Measurements from ENCODE around the gene MSTO1.
"Not testable (repeated sequence)": the region's sequence is repeated elsewhere in the genome, so short reads cannot be mapped to it uniquely, and the experiment has no call there.

The MSTO1 gene

DNA sequence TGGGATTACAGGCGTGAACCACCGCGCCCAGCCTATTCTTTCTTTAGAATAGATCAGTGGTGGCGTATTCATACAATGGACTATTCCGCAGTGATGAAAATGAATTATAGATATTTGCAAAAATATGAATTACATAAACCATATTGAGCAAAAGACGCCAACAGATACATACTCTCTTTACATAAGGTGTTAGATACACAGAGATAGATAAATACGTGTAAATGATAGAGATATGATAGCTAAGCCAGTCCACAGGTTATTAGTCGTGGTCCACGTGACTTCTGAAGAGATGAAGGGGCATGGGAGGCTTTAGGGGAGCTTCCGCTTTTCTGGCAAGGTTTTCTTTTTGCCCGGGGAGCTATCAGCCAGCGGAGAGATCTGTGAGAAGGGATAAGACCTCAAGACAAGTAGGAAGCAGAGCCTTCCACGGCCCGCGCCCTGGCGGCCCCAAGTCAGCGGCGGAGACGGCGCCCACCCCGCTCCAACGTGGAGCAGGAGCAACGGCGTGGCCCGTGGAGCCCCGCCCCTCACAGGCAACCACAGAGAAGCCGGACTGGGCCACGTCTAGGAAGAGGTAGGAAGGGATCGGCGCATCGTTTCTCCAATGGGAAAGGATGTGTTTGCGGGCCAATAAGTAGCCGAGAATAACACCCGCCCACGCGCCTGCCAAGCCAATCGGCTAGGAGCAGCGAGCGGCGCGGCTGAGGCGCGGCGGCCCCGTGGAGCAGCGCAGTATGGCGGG lies at the start of gene MSTO1:
Gene MSTO1, plus strand, starts transcription at position 704 of the 742 bp plus-strand sequence. Its CDS starts 31 bp downstream, at position 735.
- DNase-seq = peak; percentile 98 to 100

DNA sequence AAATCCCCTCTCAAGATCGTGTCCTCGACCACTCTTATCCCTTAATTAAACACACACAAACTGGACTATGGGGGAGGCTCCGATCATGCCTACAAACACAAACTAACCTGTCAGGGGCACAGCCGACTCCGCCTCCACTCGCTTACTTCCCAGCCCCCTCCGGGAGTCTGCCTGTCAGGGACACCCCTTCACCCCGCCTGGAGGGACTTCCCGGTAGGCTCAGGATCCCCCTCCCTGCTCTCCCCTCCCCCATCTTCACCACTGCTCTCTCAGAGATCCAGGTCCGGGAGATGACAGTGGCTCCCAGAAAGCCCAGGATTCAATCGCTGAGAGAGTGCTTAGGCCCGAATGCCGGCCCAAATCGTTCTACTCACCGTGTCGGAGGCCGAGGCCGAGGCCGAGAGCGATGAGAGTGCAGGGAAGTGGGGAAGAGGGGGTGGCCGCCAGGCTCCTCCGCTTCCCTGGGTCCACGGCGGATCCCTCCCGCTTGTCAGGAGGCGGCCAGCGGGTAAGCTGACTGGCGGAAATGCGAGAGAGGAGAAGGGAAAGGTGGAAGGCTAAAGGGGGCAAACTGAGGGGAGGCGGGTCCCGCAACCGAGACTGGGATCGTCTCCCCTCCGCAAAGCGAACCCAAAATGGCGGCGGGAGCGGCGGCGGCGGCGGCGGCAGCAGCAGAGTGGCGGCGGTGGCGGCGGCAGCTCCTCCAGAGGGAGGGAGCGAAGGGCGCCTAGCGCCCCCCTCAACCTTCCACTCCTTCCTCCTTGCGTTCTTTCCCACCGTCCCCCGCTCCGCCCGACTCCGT lies 48.0 kb upstream of the MSTO1 start:
- peak; percentile 61 to 62 for DNase-seq

DNA sequence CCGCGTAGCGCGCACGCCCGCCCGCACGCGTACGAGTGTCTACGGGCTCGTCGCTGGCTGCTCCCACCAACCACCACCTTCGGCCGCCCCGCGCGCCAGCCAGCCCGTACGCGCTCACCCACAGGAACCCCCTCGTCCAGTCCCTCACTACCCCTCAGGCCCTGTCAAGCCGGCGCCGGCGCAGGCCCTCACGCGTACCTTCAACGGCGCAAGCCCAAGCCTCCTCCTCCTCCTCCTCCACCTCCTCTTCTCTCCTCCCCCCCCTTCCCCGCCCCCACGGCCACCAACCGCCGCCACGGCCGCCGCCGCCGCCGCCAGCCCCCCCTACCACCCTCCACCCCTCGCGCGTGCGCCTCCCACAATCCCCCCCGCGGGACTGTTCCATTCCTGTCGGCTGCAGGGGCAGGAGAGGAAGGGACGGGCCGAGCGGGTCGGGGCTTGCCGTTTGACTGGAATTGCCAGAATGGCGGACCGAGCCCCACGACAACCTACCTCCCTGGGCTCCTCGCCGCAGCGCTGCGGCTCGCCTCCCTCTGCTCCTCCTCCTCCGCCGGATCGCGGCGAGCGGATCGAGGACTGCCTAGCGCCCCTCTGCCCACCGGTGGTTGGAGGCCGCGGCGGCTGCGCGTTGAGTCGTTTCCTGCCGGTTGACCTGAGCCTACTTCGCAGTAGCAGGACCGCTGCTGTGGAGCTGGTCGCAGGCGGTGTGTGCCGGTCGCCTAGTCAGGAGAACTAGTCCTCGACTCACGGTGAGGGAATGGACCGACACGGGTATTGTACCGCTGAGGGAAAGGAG lies 47.2 kb upstream of the MSTO1 start, which contains the start of gene ASH1L:
Gene ASH1L, minus strand, starts transcription at position 223 of the 796 bp plus-strand sequence. CDS start 41,284 bp downstream, outside the sequence.
- DNase-seq = peak; percentile 96

DNA sequence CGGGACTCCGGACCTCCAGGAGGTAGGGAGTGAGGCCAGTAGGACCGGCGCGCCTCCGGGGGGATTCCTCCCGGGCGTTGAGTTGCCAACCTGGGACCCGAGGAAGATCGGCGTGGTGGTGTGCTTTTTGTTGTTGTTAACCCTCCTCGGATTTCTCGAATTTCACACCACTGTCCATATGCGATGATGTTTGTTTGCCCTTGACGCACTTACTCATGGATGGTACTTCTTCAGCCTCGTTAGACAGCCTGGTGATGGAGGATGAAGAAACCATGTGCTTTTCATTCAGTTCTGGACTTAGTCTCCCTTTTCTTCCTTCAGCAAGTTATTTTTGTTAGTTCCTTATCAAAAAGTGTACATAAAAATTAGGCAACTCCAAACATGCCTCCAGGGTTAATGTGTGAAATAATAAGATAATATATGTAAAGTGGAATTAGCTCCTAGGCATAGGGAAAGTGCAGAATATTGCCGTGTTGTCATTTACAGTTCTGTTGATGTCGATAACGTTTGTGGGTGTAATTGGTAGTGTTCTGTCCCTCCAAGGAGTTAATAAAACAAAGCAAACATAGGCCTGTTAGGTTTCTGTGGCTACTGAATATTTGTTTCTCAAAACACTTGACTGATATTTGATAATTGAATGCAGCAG lies 46.5 kb upstream of the MSTO1 start:
- DNase-seq = not testable (repeated sequence)

DNA sequence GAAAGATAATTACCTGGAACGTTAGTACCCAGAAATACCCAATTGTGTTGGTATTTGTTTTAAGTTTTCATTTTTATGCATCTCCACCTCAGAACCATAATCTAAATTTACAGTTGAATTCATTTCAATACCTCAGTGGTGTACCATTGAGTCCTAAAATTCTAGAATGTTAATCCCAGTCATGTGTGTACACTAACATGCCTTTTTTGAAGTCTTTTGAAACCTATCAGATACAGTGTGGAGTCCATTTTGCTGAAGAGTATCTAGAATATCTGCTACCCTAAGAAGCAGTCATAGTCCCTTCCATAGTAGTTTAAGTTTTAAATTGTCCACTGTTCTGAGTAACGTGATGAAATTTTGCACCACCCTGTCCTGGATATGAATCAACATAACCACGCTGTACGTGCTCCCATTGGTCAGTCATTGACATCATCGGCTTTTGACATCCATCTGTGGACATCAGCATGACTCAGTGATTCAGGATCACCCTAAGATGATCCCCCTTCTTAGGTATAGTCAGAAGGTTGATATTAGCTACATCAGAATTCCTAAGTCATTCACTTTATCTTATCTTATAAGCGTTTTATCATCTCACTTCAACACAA lies 39.9 kb upstream of the MSTO1 start:
- no peak for DNase-seq

DNA sequence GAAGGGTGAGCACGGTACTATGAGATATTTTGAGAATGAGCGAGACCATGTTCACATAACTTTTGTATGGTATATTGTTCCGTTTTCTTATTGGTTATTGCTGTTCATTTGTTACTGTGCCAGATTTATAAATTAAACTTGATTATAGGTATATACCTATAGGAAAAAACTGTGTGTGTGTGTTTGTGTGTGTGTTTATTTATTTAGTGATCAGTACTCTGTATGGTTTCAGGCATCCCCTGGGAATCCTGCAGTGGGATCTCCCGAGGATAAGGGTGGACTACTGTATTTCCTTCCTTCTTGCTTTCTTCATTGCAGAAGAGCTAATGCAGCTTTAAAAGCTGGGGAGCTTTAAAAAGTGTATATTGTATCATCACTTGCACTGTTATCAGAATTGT lies 39.4 kb upstream of the MSTO1 start:
- DNase-seq = no peak

- no peak for DNase-seq
Observed at GRCh38 chr1:155574077-155574476, 35.9 kb upstream of the MSTO1 start.

- not testable (repeated sequence) for DNase-seq
Observed at GRCh38 chr1:155575608-155576007, 34.4 kb upstream of the MSTO1 start.

DNA sequence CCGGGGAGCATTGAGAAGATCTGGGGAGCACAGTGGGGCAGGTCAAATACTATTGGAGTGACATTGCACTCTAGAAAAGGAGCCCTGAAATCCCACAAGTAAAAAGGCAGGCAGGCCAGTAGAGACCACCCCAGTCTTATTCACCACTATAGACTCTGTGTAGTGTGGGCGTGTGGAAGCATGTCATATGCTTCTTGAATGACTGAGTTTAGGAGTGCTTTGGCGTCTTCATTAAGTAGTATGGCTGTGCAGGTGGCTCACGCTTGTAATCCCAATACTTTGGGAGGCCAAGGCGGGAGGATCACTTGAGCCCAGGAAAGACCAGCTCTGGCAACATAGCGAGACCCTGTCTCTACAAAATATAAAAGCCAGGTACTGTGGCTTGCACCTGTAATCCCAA lies 26.2 kb upstream of the MSTO1 start:
- not testable (repeated sequence) for DNase-seq

GRCh38 chr1:155589282-155589681 lies 20.7 kb upstream of the MSTO1 start:
- not testable (repeated sequence) for DNase-seq

GRCh38 chr1:155590516-155591247 lies 19.3 kb upstream of the MSTO1 start:
- not testable (repeated sequence) for DNase-seq

GRCh38 chr1:155591770-155592169 lies 18.2 kb upstream of the MSTO1 start:
- peak; percentile 25 to 46 for DNase-seq

- DNase-seq = not testable (repeated sequence)
Observed at GRCh38 chr1:155595877-155596474, 14.0 kb upstream of the MSTO1 start.

DNA sequence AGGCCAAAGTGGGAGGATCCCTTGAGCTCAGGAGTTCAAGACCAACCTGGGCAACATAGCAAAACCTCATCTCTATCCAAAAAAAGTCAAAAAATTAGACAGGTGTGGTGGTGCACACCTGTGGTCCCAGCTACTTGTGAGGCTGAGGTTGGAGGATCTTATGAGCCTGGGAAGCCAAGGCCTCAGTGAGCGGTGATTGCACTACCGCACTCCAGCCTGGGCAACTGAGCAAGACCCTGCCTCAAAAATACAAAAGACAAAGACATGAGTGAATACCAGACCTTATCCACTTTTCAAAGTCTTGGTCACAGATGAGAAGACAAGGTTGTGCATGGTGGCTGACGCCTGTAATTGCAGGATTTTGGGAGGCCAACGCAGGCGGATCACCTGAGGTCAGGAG lies 13.2 kb upstream of the MSTO1 start:
- DNase-seq = no peak

- no peak for DNase-seq
Observed at GRCh38 chr1:155598842-155599331, 11.1 kb upstream of the MSTO1 start.

DNA sequence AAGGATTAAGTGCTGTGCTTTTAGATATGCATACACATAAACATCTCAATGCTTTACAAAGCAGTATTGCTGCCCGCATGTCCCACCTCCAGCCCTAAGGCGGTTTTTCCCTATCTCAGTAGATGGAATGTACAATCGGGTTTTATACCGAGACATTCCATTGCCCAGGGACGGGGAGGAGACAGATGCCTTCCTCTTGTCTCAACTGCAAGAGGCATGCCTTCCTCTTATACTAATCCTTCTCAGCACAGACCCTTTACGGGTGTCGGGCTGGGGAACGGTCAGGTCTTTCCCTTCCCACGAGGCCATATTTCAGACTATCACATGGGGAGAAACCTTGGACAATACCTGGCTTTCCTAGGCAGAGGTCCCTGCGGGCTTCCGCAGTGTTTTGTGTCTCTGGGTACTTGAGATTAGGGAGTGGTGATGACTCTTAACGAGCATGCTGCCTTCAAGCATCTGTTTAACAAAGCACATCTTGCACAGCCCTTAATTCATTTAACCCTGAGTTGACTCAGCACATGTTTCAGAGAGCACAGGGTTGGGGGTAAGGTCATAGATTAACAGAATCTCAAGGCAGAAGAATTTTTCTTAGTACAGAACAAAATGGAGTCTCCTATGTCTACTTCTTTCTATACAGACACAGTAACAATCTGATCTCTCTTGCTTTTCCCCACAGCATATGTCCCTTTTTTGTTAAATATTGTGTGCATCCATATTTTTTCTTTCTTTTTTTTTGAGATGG lies 10.0 kb upstream of the MSTO1 start:
- DNase-seq = not testable (repeated sequence)

DNA sequence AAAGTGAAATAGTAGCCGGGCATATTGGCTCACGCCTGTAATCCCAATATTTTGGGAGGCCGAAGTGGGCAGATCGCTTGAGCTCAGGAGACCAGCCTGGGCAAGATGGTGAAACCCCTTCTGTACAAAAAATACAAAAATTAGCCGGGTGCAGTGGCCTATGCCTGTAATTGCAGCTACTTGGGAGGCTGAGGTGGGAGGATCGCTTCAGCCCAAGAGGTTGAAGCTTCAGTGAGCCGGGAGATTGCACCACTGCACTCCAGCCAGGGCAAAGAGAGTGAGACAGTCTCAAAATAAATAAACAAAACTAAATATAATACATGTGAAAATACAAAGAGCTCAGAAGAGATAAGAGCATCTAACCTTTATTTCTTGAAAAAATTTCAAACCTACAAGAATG lies 2.3 kb upstream of the MSTO1 start:
- no peak for DNase-seq

DNA sequence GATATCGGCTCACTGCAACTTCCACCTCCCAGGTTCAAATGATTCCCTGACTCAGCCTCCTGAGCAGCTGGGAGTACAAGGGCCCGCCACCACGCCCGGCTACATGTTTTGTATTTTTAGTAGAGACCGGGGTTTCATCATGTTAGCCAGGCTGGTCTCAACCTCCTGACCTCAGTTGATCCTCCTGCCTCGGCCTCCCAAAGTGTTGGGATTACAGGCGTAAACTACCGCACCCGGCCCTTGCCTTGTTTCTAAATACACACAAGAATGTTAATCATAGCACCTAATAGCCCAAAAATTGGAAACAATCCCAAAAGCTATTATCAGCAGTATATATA lies 1.2 kb upstream of the MSTO1 start:
- no peak for DNase-seq

DNA sequence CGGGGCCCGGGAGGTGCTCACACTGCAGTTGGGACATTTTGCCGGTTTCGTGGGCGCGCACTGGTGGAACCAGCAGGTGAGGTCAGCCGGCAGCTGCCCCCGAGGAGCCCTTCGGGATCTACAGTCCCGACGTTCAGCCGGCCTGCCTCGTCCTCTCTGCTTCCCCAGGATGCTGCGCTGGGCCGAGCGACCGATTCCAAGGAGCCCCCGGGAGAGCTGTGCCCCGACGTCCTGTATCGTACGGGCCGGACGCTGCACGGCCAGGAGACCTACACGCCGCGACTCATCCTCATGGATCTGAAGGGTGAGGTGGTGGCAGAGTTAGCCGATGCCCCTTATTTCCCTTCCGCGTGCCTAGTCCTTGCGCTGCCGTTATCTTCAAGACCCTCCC lies 234 bp downstream of the MSTO1 start:
- DNase-seq = not testable (repeated sequence)

- not testable (repeated sequence) for DNase-seq
Observed at GRCh38 chr1:155613226-155613625, 3.2 kb downstream of the MSTO1 start.

Measured in activated CD4-positive, alpha-beta T cell treated with anti-CD3 and anti-CD28 coated beads for 4 hours (primary cell).